GM12878 (cell line): Measurements from ENCODE around the gene KLHL18. TPM values are rescaled to one million over a fixed set of nuclear protein-coding genes. Genes with fewer than 3 reads are reported as not detected.

ENCODE experiments used
- ATAC-seq: fragments of 200-7000 bp; cut with Tn5 transposase; 3 replicates; pipeline ENCODE4 v1.9.1; 2020; ENCODE audit warnings: mild to moderate bottlenecking, moderate library complexity
- BruUV-seq: library from RNA; stranded (reverse); fragments of 400-500 nt; replicated peaks from 2 replicates; lab custom pipeline; 2021; lab: Mats Ljungman, UMichigan
- CTCF ChIA-PET: fragments of 300-600 bp; sonication (Branson Sonifier 250); formaldehyde crosslinking; extraction: SDS; loops from one replicate; lab custom pipeline; 2021; ENCODE audit warnings: inconsistent platforms; lab: Yijun Ruan, JAX
- POLR2A ChIA-PET: fragments of 350-600 bp; formaldehyde crosslinking; extraction: SDS; loops from one replicate; lab custom pipeline; 2021; ENCODE audit warnings: inconsistent platforms; lab: Charles Lee
- RAD21 ChIA-PET: fragments of 300-600 bp; sonication (Branson Sonifier 250); formaldehyde crosslinking; loops from one replicate; lab custom pipeline; 2023; ENCODE audit warnings: antibody characterized with exemption; ENCODE audit not compliant: unreplicated experiment; lab: Charles Lee
- SMC1A ChIA-PET: fragments of 300-600 bp; sonication (Branson Sonifier 250); formaldehyde crosslinking; loops from one replicate; lab custom pipeline; 2023; ENCODE audit not compliant: unreplicated experiment, uncharacterized antibody; lab: Charles Lee
- DNase-seq: peaks from one replicate; pipeline ENCODE4 v3.0.0-alpha.2; 2011; ENCODE audit warnings: low read depth, low spot score
- FAIRE-seq: peaks from 3 replicates; lab custom pipeline; 2011; peaks lifted over from hg19 to GRCh38; lab: Jason Lieb, UNC
- H2AFZ ChIP-seq: 2 replicates; pipeline ENCODE4 v1.6.0; 2011; ENCODE audit warnings: low read depth, low read length, control low read depth; ENCODE audit not compliant: control insufficient read depth
- H3K27ac ChIP-seq: 2 replicates; pipeline ENCODE4 v1.5.1; 2011; ENCODE audit warnings: control low read depth; ENCODE audit not compliant: control insufficient read depth, insufficient read depth
- H3K27me3 ChIP-seq, 2 experiments: replicated peaks in 1 of 2; 2 replicates each; pipeline versions ENCODE4 v1.6.0 to v1.6.1; 2011; ENCODE audit warnings: low read length in 1 of 2; ENCODE audit not compliant: control insufficient read depth in 2 of 2, insufficient read depth in 2 of 2
- H3K36me3 ChIP-seq, 2 experiments: 2 replicates each; pipeline ENCODE4 v1.5.1; 2011; ENCODE audit warnings: low read length in 1 of 2; ENCODE audit not compliant: control insufficient read depth in 2 of 2, insufficient read depth in 2 of 2
- H3K4me1 ChIP-seq: 2 replicates; pipeline ENCODE4 v1.6.1; 2011; ENCODE audit warnings: mild to moderate bottlenecking, low read length, moderate library complexity, mixed read lengths; ENCODE audit not compliant: control insufficient read depth, insufficient read depth
- H3K4me2 ChIP-seq: 2 replicates; pipeline ENCODE4 v1.6.0; 2011; ENCODE audit warnings: control low read depth; ENCODE audit not compliant: control insufficient read depth, insufficient read depth
- H3K4me3 ChIP-seq: fragments of 200-600 bp; sonication (generic); 2 replicates; pipeline ENCODE4 v1.5.1; 2016
- H3K79me2 ChIP-seq: 2 replicates; pipeline ENCODE4 v1.6.0; 2011; ENCODE audit warnings: low read length; ENCODE audit not compliant: control insufficient read depth, insufficient read depth
- H3K9ac ChIP-seq: 2 replicates; pipeline ENCODE4 v1.8.0; 2011; ENCODE audit warnings: low read length, control low read depth, mixed read lengths; ENCODE audit not compliant: control insufficient read depth, insufficient read depth
- H3K9me3 ChIP-seq: replicated peaks from 3 replicates; pipeline ENCODE4 v1.5.1; 2011; ENCODE audit warnings: mild to moderate bottlenecking, low read length; ENCODE audit not compliant: control insufficient read depth, insufficient read depth
- H4K20me1 ChIP-seq: 2 replicates; pipeline ENCODE4 v1.6.0; 2011; ENCODE audit not compliant: control insufficient read depth, insufficient read depth
- CHD1 ChIP-seq: IDR thresholded peaks from 2 replicates; pipeline ENCODE4 v1.6.1; 2012; ENCODE audit warnings: low read depth, low read length, improper control_type of control experiment
- JUND ChIP-seq: IDR thresholded peaks from 2 replicates; pipeline ENCODE4 v1.6.1; 2012; ENCODE audit warnings: low read depth, mild to moderate bottlenecking, low read length, improper control_type of control experiment, moderate library complexity
- KLF5 ChIP-seq: fragments of 450-650 bp; IDR thresholded peaks from 2 replicates; pipeline ENCODE4 v1.6.1; 2014; ENCODE audit warnings: mild to moderate bottlenecking; ENCODE audit not compliant: partially characterized antibody
- RAD21 ChIP-seq: IDR thresholded peaks from 2 replicates; pipeline ENCODE4 v1.6.1; 2011; ENCODE audit warnings: mild to moderate bottlenecking, low read depth, low read length, moderate library complexity; ENCODE audit not compliant: insufficient read depth
- ZBTB4 ChIP-seq: fragments of 450-650 bp; formaldehyde crosslinking; IDR thresholded peaks from 2 replicates; pipeline ENCODE4 v1.4.0; 2022; ENCODE audit warnings: mild to moderate bottlenecking, moderate library complexity
- WGBS: methylation state at CpG from one replicate; pipeline ENCODE4 v1.1.6; 2016; ENCODE audit warnings: low lambda C conversion rate; ENCODE audit not compliant: insufficient replicate concordance, insufficient coverage; ENCODE audit errors: missing lambda C conversion rate; 5-methylcytosine and 5-hydroxymethylcytosine counted together
- in situ Hi-C: fragments of 300-500 bp; cut with MboI; formaldehyde crosslinking; loops from 9 replicates; pipeline ENCODE4 v1.14.3; 2018; ENCODE audit warnings: mixed read lengths
- intact Hi-C: fragments of 100-400 bp; cut with micrococcal nuclease; formaldehyde crosslinking; loops from one replicate; pipeline ENCODE4 v1.14.2; 2022; ENCODE audit not compliant: unreplicated experiment
- polyA plus RNA-seq, 11 experiments: library from polyadenylated mRNA; depleted of rRNA in 4 of 11; unstranded in 6 of 11; stranded (reverse) in 5 of 11; fragments of >200 nt; fragmentation: Nextera tagmentation in 4 of 11; fragmentation: Illumina TruSeq in 1 of 11; extraction: Ambion mirVana in 4 of 11; extraction: Trizol in 1 of 11; gene quantifications; 1 replicate in 1 of 11; 2 replicates in 10 of 11; pipeline versions ENCODE4 v1.2.1 to v1.2.3, GENCODE V29; 2011 to 2016; ENCODE audit warnings: inconsistent platforms in 2 of 11, missing spikeins in 2 of 11, low read depth in 1 of 11
- total RNA-seq, 4 experiments: library from RNA; depleted of rRNA in 3 of 4; stranded (reverse); fragments of >200 nt in 3 of 4; fragmentation: Illumina TruSeq in 1 of 4; extraction: Trizol in 1 of 4; gene quantifications; 2 replicates each; pipeline versions ENCODE4 v1.2.1 to v1.2.3, GENCODE V29; 2013 to 2021

The KLHL18 gene
- total and polyA plus RNA-seq, 10 of the 15 experiments (the other 5 are each of a cell fraction or from before 2014, with no cell fraction given): 24.0 to 69.8 (median 51.7) TPM

- H3K27me3 ChIP-seq: no peaks in the 10 kb centered on the region
- CTCF ChIA-PET: interaction anchor here (0.9 kb wide), 1 partner anchor 24 kb away, joined by 3 read pairs; no protein-coding TSS in a partner anchor
- POLR2A ChIA-PET: no interaction called here
- H3K9me3 ChIP-seq: no peaks in the 10 kb centered on the region
- H3K4me3 ChIP-seq: no peak overlapping the region
- H3K4me2 ChIP-seq: no peak overlapping the region
- intact Hi-C loops (no loop called here), in situ Hi-C loops (no loop called here)
- DNase-seq: no peak
- H3K27ac ChIP-seq: no peak overlapping the region
- no peak for ATAC-seq
- FAIRE-seq: no peak
- 43% methylated on average over 4 of the region's 4 CpGs for WGBS
- H2AFZ ChIP-seq: no peak overlapping the region
- H3K36me3 ChIP-seq: no peaks in the 10 kb centered on the region
- RAD21 ChIA-PET: no interaction called here
- SMC1A ChIA-PET: no interaction called here
- BruUV-seq: no TSS peak
- H3K9ac ChIP-seq: no peak overlapping the region
- H3K4me1 ChIP-seq: peaks cover 1% of the 10 kb centered on the region
- H3K79me2 ChIP-seq: no peaks in the 10 kb centered on the region
- no peaks in the 10 kb centered on the region for H4K20me1 ChIP-seq
- TF ChIP-seq KLF5: no peak
- no peak for TF ChIP-seq JUND
- TF ChIP-seq CHD1: no peak
- no peak for TF ChIP-seq ZBTB4 (CRISPR knock-in tag)
- no peak for TF ChIP-seq RAD21
These were observed 22.1 kb upstream of the KLHL18 start for GRCh38 chr3:47260605-47261004.
